ENCODE measurements around the gene ZBTB20. TPM values are rescaled to one million over a fixed set of nuclear protein-coding genes. Genes with fewer than 3 reads are reported as not detected.

Gene ZBTB20
- polyA plus RNA-seq, 1 donor = 2.6 TPM

DNA sequence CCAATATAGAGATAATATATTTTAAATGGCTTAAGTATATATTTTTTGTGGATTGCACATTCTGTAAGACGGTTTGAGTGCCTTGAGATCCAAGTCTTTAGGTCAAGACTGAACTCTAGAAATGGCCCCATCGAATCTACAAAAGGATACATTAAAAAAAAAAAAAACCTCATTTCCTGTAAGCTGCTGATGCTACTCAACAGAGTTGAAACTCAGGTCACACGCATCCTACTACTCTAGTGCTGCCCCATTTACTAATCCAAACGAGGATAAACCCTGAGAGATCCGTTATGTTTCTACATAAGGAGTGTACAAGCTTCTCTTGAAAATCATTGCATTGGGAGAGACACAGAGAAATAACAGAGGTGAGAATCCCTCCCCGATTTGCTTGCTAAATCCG is 666.0 kb downstream of the ZBTB20 start:
- DNase-seq (ENCODE audit: low read depth) = no peak

DNA sequence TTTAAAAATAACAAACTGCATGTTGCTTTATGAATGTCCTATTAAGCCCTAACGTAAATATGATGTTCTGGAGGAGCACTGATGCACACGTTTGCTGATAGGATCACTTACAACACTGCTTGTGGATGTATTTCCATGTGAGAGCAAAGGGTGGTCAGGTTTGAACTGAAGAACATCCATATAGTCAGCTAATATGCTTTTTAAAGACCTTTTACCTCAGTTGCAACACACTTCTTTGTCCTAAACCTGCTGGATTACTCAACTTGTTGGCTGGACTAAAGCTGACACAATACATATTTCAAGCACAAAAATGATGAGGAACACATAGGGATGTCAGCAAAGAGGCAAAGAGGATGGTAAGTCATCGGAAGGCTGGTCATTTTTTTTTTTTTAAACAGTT is 666.6 kb downstream of the ZBTB20 start:
- peak; percentile 6 for DNase-seq (ENCODE audit: low read depth)

DNA sequence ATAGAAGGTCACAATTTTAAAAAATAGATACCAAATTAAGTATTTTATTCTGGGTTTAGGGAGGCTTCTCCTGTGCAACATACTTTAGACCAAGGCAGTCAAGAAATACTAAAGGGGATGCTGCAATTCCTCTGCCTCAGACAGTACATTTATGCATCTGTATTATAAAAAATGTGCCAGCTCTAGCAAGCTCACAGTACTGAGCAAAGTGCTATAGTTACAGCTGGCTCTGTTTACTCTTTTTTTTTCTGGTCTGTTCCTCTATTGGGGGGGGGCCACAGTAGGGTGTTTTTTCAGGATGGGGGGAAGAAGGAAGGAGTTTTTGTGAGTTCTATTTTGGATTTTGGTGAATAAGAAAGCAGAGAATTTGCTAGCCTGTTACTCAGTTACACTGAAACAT is 668.3 kb downstream of the ZBTB20 start:
- DNase-seq (ENCODE audit: low read depth) = no peak

DNA sequence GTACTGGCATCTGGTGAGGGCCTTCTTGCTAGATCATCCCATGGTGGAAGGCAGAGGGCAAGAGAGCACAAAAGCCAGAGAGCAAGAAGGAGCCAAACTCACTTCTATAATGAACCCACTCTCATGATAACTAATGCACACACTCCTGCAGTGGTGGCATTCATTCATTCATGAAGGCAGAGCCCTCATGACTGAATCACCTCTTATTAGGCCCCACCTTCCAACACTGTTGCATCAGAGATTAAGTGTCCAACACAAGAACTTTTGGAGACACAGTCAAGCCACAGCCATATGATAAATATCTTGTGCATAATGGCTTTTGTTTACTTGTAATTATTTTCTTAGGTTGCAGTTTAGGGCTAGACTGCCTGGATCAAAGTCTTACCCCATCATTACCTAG is 670.6 kb downstream of the ZBTB20 start:
- DNase-seq (ENCODE audit: low read depth) = no peak

DNA sequence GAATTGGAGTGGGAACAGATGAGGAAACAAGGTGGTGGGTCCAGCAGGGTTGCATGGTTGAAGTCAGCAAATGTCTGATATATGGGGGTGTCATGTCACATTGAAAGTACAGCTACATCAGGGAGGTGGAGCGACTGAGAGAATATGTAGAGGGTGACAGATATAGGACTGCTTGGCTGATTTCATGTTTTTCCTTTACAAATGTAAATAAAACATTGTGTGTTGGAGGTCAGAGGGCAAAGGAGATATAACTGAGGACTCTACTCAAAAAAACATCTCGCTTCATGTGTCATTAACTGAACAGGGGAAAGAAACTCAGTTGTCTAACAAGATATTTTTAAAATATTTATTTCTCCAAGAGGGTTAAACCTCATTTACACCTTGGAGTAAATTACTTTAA is 675.6 kb downstream of the ZBTB20 start:
- no peak for DNase-seq (ENCODE audit: low read depth)

DNA sequence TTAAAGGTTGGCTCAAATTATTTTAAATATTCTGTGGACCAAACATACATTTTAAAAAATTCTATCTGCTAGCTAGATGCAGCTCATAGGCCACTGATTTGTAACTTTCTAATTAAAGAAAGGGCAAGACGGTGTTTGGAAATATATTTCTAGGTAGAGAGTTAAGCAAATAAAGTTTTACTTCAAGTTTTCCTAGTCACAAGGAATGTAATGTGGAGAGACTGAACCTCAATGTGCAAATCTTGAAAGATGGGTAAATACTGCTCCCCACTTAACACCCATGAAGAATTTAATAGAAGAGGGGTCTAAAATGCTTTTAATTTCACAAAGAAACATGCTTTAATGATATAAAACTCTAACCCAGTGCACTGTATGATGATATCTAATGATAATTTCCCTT is 678.0 kb downstream of the ZBTB20 start:
- DNase-seq (ENCODE audit: low read depth) = no peak

DNA sequence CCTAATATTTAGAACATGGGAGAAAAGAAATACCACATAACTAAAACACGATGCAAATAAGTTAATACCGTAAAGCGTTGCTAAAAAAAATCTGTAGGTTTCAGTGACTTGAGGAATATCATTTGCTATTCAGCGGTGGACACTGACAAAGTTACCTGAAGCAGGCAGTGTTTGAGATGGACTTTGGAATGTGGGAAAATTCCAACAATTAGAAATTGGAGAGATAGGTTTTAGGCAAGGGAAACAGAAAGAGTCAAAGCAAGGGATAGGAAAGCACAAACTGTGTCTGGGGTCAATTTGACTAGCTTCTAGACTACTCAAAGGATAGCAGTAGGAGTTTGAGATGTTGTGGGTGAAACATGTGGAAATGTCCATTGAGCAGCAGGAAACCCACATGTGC is 680.3 kb downstream of the ZBTB20 start:
- DNase-seq (ENCODE audit: low read depth) = no peak

DNA sequence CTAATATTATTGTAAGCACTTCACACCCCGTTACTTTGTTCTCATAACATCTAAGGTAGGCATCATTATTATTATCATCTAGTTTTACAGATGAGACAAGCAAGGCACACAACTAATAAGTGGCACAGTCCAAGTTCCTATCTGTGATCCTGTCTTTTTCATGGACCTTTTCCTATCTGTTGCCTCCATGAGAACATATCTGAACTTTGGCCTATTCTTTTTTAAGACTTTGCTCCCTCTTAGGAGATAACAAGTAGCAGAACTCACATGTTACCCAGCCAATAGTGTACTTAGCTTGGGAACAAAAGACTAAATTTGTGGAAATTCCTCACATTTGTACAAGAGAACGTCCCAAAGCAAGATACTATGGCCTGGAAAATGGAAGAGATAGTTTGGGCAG is 680.8 kb downstream of the ZBTB20 start:
- no peak for DNase-seq (ENCODE audit: low read depth)

DNA sequence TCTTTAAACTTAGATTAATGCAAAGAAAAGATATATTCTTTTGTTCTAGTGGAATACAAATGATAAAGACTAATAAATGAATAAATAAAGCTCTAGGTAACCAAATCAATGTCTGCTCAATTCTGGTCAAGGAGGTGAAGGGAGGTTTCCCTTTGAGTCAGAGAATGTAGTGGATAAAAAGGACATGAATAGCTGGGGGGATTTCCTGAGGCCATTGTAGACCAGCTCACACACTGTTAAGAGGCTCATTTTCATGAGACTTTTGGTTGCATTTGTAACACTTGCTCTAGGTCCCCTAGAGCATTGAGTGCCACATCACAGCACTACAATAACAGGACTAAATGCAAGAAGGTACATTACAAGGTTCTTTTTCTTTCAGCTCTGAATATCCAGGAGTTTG is 682.5 kb downstream of the ZBTB20 start:
- no peak for DNase-seq (ENCODE audit: low read depth)

DNA sequence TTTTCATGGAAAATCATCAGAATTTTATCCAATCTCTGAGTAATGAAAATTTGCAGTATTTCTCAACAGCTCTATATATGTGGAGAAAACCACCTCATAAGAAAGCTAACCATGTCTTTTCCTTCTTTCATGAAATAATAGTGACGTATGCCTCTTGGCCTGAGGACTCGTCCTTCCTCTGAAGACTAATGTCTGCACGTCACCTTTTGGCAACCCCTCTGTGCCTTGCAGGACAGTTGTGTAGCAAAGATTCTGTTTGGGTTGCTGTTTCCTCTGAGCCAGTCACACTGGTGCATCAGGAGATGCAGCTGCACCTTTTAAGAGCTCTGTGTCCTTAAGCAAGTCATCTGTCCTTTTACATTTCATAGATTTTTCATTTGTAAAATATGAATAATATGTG is 684.3 kb downstream of the ZBTB20 start:
- DNase-seq (ENCODE audit: low read depth) = no peak

DNA sequence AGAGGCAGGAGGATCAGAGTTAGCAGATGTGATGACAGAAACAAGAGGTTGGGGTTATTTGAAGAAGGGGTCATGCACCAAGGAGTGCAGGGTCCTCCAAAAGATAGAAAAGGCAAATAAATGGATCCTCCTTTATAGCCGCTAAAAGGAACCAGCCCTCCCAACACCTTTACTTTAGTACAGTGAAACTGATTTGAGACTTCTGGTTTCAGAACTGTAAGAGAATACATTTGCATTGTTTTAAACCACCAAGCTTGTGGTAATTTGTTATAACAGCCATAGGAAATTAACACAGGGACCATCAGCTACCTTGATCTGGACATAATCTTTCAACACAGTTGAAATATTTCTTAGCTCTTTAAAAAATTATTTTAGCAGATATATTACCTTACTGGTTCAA is 686.6 kb downstream of the ZBTB20 start:
- DNase-seq (ENCODE audit: low read depth) = no peak

DNA sequence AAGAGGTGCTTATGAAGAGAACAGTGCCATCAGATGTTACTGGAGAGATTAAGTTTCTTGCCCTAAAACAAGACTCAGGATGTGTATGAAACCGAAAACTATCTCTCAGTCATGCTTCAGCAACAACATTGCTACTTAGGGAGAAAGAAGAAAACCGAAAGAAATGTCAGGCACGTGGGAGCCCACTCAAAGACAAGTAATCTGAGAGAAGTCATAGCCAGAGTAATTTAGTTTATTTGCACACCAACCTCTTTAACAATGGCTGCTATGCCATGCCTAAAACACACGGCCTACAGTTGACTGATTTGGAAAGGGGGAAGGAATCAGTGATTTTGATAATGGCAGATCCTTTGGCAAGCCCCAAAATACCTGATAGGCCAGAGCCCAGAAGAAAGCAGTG is 690.3 kb downstream of the ZBTB20 start:
- DNase-seq (ENCODE audit: low read depth) = no peak

DNA sequence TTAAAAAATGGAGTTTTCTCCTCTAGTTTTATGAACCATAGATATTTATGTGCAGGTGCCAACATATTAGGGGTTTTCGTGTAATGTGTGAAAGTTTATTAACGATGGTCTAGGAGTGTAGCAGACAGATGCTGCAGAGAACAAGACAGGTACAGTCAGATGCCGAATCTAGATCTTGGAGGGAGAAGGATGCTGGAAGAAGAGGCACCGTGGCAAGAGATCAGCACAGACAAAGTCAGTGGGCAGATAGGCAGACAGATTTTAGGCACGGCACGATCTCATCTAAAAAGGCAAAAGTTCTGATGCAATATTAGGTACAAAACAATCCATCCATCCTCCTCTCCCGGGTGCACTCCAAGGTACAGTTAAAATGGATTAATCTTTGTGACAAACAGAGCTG is 691.7 kb downstream of the ZBTB20 start:
- no peak for DNase-seq (ENCODE audit: low read depth)

DNA sequence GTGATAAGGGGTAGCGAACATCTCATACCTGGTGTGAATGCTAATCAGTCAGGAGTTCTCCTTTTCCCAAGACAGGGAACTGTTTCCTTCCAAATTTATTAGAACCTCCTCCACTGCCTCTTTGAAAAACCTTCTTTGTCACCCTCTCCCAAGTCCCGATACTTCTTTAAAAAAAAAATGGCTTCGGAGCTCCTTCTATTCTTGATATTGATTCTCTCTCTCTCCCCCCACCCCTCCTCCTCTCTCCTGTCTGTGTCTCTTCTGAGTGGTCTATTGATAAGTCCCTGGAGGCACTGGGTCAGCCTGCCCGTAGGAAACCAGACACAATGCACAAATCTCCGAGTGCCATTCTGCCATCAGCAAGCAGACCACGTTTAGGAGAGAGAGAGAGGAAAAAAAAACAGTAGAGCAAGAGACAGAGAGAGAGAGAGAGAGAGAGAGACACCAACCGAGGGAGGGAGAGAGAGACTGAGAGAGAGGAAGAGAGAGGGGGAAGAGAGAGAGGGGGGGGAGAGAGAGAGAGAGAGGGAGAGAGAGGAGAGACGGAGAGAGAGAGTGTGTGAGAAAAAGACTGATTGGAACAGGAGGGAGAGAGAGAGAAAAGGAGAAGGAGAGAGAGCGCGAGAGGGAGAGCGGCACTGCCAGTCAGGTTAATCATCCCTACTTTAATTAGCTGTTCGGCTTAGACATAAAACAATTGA is 692.4 kb downstream of the ZBTB20 start:
- no peak for DNase-seq (ENCODE audit: low read depth)

DNA sequence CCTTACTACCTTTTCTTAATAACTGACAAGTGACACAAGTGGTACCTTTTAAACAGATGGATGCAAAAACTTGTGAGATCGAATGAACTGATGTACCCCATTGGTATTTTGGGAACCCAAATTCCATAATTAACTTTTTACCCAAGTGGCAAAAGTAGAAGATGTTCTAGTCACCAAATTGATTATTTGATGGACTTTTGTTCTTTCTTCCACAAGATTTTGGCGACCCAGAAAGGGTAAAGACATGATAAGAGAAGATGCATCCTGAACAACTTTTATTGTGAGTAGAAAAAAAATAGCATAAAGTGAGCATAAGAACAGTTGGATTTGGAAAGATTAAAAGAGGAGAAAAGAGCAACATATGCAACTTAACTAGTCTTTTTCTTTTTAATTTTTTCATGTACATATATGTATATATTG is 693.7 kb downstream of the ZBTB20 start:
- DNase-seq (ENCODE audit: low read depth) = no peak

DNA sequence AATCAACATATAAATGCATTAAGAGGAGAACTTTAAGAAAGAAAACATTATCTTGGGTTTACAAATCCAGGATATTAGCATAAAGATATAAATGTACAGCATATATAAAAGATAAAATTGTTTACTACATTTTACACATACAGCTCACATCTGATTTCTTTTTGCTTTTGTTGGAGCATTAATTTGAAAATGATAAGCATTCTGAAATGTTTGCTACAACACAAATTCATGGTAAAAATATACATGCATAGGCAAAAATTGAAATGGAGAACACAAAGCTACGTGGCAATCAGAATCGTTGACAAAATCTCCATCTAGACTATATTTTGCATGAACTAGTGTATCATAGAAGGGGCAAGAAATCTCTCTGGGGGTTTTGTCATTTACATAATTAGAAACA is 694.2 kb downstream of the ZBTB20 start:
- no peak for DNase-seq (ENCODE audit: low read depth)

DNA sequence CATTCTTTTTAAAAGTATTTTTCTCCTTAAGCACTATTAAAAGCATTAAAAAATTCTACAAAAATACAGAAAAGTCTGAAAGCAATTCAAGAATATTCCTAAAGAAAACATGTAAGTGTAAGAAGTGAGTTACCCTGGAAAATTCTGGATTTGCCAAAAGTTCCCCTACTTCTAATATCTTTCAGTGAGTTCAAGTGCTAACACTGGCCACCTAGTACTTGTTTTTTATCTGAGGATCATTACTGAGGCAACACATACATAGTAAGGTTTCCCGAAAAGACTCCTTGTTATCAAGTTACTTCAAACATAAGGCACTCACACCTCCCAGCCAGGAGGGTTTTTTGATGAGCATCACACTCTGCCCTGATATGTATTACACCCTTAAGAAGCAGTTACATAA is 694.8 kb downstream of the ZBTB20 start:
- DNase-seq (ENCODE audit: low read depth) = no peak

DNA sequence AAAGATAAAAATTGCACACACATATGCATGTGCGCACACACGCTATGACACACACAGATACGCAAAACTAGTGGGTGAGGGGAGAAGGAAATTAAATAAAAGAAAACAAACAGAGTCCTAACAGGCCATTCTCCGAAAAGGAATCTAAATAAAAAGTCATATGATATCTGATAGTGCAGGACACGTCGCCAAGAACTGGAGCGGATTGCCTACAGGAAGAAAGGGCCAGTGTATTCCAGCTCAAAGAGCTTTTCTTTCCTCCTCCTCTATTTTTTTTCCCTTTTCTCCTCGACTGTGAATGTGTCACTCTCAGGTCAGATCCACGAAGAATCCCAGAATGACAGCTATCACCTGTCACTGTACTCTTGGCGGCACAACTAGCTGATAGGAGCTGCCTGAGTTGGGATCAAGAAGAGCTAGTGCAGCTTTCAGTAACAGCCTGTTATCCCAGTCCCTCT is 695.5 kb downstream of the ZBTB20 start:
- DNase-seq (ENCODE audit: low read depth) = no peak

DNA sequence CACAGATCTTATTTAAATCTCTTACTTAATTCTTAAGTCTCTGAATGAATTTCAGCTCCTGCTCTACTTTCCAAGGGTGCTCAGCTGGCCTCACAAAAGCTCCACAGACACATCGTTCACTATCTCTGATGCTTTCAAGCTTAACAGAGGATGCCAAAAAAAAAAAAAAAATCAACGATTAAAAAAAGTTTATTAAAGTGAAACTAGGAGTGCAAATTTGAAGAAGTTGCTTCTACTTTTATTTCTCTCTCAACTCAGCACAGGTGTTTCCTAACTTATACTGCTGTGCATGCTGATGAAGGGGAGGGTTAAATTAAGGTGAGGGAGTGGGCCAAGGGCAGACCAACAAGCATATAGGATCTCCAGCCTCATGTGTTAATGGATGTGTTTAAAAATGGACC is 696.0 kb downstream of the ZBTB20 start:
- DNase-seq (ENCODE audit: low read depth) = no peak

DNA sequence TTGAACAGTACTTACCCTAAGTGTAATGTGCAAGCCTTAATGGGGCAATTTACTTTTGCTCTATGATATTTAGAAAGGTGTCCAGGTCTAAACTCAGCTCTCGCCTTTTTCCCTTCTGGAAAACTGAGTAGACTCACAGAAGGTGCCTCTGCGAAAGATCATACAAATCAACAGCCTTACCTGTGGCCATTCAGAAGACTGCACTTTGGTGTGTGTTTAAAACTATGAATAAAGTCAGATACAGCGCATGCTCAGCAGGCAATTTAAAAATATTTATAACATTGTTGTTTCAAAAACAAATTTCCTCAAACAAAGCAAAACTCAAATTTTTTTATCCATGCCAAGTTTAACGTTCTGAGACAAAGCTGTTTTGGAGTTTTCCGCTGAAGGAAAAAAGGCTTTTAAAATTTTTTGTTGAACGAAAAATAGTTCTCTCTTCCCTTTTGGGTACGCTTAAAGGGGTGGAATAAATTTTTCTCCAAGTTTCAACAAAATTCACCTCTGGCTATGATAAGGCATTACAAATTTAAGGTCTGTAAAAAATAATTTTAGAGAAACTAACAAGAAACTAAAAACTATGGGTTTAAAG is 697.0 kb downstream of the ZBTB20 start:
- no peak for DNase-seq (ENCODE audit: low read depth)

DNA sequence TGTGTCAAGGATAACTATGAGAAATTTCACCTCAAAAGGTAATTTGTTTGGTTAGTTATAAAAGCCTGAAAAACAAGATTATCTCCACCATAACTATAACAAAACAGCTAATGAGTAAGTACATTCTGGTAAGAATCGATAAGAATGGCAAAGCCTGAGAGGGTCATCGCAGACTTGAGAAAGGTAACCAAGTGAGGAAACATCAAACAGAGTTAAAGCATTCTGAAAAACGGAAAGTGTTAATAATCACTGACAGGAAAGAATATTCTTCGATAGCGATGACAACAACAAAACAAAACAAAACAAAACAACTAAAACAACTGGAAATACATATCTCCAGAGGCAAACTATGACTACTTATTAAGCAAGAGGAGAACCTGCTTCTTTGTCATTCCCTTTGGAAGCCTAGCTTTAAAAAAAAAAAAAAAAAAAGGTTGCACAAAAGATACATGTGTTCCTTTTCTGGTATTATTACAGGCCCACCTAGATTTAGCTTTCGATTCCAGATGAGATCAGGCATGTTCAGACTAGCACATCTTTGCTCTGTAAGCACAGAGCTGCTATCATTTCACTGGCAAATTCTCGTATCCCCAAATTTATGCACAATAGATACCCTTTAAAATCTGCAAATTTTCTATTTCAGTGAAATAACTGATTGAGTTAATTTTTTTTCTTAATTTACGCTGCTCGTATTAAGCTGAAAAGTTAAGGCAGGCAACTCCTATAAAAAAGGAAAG is 697.6 kb downstream of the ZBTB20 start:
- DNase-seq (ENCODE audit: low read depth) = no peak

DNA sequence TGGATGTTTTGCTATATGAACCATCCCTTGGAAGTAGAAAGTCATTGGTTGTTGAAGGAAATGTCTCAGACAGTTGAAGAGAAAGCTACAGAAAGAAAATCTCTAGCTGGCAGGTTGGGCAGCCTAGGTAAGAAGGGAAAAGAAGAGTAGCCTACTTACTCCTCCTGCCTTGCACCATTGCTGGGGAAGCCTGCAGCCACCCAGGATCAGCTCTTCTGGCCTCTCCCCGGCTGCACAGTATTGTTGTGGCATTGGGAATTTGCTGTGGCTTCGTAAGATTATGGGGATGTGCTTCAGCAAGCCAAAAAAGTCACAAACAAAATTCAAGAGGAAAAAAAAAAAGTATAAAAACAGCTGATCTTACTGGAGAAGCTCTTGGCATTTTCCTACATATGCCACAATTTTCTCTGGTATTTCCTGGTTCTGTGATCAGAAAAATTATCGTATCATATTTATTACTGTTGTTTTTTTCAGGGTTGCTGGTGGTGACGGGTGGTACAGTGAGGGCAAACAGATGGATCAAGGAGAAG is 699.1 kb downstream of the ZBTB20 start:
- DNase-seq (ENCODE audit: low read depth) = no peak

DNA sequence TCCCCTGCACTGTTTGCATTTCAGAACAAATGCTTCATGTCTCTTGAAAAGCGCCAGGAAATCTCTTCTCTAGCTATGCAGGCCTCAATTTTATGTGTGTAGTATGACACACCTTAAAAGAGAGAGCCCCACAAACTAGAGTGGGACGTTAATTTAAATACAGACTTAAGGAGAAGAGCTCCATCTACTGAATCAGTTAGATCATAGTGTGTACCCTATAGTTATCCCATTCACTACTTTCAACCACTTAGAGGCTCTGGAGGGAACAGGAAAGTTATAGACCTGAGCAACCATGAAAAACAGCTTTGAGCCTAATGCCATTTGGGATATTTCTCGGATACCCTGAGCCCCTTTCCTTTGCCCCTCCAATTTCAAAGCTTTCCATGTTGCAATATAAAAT is 699.5 kb downstream of the ZBTB20 start:
- no peak for DNase-seq (ENCODE audit: low read depth)

Measured in forelimb muscle (tissue), 1 donor.